NCI-H345 treated with DMSO at 0.1 percent for 48 hours (cell line): ENCODE results near the gene ANXA2.

Experiments used
- DNase-seq: peaks from one replicate; lab custom pipeline; 2025; ENCODE audit not compliant: unreplicated experiment; lab: John Stamatoyannopoulos, UW

Gene ANXA2

DNA sequence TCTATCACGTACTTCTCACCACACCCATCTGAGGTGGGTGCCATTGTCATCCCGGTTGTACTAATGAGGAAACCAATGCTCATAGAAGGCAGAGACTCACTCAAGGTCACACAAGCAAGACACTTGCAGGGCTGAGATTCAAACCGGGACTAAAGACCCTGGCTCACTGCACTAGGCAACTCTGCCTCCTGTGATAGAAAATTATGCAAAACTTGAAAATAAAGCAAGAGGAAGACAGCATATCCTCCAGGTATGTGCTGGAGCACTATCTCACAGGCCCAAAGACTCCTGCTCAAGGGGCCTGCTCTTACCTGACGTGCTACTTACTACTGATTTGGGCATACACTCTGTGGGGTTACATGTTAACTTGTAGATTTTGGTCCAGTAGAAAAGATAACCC, 25.6 kb downstream of the ANXA2 start:
- DNase-seq, result no peak

DNA sequence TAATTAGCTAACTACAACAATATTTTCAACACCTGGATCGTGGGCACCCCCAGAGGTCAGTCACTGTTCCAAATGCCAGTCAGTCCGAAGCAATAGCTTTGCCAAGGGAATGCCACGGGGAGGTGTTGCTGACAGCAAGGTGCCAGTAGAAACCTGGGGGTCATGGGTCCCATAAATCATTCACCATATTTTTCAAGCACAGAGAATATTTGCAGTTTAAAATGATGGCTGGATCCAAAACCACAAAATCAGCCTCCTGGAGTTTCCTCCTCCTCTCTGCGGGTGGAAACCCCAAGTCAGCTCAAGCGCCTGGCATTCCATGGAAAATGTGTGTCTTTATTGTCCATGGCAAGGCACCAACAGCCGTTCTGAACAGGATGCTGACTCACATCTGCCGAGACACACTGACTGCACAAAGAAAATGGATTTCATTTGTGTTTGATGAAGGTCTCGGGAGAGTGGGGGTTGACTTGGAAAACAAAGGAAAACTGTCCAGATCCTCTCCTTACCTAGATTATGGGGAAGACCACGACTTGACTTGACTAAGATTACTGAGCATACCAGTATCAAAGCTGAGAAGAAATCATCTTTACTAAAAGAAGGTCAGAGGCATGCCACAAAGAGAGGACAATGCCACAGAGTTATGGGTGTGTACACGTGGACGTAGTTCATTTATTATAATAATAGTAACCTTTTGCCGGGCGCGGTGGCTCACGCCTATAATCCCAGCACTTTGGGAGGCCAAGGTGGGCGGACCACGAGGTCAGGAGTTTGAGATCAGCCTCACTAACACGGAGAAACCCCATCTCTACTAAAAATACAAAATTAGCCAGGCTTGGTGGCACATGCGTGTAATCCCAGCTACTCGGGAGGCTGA, 26.4 kb downstream of the ANXA2 start:
- no peak for DNase-seq

DNA sequence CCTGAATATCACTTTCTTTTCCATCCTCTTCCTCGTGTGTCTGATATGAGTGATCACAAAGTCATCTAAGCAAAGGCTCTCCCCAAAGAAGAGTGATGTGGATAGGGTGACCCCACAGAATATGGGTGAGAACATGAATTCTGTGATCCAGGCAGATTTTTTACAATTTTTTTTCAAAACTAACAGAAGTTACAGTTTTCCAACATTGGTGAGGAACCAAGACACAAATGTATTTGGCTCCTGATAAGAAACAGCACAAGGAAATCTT, 27.0 kb downstream of the ANXA2 start:
- no peak for DNase-seq

DNA sequence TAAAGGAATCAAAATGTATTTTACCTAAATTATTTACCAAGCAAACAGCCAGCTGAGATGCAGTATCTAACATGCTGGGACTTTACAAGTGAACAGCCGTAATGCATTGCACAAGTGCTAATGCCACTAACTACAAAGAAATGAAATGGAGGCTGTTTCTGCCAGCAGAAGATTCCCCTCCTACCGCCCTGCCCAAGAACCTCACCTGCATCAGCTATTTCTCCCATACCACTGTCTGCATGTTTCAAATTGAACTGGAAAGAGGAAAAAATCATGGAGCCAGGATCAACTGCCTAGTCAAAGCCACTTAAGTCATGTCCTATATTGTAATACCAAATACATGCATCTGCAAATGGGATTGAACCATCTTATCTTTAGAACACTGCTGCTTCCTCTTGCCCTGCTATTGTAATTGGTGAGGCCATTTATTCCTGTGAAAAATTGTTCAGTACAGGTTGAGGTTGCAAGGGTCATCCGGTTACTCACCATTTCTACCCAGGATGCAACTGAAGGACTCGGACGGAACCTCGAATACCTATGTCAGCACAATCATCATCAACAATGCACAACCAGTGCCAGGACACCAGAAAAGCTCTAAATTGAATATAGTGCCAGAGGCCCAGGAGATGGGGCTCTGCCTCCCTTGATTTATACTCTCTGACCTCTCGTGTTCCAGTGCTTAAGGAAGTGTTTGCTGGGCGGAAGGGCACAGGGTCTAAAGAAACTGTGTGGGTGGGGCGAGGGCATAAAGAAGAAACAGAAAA, 27.5 kb downstream of the ANXA2 start:
- DNase-seq, result no peak

DNA sequence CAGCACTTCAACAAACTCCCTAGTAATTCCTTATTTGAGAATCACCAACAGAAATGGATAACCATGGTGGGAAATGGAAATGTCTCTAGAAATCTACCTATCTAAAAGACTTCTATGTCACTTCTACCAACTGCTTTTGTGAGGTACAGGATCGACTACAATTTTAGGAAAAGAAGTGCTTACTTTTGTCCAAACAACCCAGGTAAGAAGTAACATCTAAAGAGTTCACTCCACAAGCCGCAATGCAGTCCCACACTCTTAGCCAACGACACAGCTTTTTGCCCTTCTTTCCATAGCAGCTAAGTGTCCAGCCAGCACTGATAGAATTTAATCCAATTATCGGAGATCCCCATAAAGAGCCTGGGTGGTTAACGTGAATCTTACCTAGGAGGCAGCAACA, 28.1 kb downstream of the ANXA2 start:
- no peak for DNase-seq

DNA sequence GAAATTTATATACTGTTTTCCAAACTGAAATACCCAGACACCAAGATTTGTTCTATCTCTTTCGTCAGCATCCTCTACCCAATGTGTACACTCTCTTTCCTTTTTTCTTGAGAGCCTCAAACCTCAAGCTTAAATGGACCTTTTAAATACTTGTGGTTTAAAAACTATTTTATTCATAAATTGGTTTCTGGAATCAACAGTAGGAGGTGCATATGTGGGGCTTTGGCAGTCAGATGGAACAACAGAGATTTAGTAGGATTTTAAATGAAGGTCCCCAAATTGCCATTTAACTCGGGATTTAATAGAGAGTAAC, 33.2 kb downstream of the ANXA2 start:
- DNase-seq, result no peak

DNA sequence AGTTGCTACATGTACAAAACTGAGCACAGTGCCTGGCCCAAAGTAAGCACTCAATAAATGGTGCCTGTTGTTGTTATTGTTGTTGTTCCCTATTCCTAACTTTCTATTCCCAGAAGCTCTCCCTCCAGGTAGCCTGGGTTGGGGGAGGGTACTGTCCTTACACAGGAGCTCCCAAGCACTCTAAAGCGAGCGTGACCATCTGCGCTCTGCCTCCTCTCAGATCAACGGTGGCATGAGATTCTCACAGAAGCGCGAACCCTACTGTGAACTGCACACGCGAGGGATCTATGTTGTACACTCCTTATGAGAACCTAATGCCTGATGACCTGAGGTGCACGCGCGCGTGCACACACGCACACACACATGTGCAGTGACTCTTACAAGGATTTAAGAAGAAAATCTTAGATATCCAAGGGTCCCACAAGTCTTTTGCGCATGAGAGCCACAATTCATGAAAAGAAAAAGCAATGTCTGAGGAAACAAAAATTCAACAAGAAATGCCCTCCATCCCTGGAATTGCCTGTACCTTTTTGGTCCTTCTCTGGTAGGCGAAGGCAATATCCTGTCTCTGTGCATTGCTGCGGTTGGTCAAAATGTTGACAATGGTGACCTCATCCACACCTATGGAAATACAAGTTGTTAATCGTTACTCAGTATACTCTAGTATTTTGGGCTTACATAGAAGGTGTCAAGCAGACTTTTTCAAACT, 33.7 kb downstream of the ANXA2 start:
- no peak for DNase-seq

DNA sequence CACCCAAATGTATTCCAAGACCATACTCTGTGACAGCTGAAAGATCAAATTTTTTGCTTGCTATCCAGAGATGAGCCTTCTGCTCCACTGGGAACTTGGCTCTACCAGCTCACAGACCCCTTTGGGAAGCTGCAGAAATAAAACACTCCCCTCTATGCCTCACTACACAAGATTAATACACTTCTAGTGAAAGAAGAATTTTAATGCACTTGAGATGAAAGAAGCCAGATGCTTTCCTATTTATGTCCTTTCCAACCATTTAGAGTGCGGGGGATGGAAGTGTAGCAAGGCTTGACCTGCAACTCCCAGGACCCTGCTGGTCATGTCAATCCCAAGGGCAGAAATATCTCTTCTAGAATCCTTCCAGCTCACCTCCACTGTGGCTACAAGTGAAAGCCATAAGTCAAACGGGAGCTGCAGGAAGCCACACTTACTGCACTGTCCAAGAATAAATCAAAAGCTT, 34.7 kb downstream of the ANXA2 start:
- no peak for DNase-seq

DNA sequence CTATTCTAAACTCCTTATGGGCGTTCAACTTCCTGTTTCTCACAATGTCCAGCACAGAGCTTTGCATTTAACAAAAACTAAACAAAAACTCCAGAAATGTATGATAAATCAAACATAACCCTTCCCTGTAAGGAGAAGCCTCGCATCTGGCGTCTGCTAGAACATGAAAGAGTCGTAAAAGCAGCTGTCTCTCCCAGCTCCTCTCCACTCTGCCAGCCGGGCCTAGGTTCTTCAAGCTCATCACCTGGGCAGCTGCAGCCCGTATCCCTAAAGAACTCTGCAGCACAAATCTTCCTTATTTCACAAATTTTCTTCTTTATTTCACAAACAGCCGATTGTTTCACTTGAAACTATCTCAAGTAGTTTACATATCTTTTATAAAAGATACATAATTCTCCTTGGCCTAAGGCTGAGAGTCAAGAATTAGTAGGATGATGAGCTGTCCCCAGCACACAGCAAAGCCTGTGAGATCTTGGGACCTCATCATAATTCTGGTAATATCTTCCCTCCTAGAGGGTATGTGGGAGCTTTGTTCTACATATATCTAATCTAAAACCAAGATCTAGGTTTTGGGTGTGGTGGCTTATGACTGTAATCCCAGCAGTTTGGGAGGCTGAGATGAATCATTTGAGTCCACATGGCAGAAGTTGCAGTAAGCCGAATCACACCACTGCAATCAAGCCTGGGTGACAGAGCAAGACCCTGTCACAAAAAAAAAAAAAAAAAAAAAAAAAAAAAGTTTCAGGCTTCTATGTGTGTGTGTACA, 35.3 kb downstream of the ANXA2 start:
- DNase-seq, result no peak

DNA sequence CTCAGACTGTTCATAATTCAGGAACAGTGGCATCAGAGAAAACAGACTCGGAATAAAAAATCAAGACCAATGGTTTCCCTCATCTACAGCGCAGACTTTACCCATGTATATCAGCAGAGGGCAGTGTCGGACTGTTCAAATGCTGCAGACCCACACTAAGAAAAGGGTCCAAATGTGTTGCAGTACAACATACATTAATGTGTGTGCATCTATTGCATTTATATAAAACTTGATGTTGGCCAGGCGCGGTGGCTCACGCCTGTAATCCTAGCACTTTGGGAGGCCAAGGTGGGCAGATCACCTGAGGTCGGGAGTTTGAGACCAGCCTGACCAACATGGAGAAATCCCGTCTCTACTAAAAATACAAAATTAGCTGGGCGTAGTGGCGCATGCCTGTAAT, 38.0 kb downstream of the ANXA2 start:
- DNase-seq, result peak; percentile 52

DNA sequence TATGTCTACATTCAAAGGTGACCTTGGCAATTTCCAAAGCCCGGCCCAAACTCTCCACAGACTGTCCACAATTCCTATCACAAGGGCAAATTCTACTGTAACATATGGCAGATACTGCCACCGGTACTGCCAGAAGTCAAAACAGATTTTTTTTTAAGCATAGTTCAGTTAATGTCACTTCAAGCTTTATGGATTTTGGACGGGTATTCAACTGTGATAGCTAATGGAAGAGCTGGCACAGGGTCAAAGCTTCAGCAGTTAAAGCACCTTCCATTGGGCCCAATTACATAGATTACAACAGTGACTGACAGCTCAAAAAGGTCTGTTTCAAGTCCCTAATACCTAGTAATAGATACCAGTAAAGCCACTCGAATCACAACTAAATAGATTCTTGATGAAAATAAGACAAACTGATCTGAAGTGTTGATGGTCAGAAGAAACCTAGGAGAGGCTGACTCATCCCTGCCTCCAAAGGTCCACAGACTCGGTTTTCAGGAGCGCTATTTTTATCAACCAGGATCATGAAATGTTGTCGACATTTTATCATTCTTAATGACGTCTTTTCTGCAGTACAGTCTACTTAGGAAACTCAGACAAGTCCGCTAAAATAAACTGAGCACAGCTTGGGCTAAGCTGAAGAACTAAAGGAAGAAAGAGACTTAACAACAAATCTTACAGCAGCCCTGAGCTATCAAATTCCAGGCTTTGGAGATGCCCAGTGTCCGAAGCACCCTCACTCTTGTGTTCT, 38.7 kb downstream of the ANXA2 start:
- DNase-seq, result peak; percentile 37

DNA sequence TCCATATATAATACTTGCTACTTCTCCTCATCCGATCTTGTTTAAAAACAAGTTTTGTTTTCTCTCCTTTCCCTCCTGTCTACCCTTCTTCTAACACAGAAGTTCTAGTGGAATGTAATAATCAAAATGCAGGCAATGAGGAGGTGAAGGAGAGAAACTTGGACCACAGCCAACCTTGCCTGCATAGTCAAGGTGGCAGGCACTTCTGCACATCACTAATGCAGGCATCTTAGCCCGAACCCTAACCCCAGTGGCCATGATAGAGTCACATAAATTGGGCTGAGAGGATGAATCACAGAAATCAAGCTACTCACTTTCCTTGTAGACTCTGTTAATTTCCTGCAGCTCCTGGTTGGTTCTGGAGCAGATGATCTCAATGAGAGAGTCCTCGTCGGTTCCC, 41.0 kb downstream of the ANXA2 start:
- no peak for DNase-seq

DNA sequence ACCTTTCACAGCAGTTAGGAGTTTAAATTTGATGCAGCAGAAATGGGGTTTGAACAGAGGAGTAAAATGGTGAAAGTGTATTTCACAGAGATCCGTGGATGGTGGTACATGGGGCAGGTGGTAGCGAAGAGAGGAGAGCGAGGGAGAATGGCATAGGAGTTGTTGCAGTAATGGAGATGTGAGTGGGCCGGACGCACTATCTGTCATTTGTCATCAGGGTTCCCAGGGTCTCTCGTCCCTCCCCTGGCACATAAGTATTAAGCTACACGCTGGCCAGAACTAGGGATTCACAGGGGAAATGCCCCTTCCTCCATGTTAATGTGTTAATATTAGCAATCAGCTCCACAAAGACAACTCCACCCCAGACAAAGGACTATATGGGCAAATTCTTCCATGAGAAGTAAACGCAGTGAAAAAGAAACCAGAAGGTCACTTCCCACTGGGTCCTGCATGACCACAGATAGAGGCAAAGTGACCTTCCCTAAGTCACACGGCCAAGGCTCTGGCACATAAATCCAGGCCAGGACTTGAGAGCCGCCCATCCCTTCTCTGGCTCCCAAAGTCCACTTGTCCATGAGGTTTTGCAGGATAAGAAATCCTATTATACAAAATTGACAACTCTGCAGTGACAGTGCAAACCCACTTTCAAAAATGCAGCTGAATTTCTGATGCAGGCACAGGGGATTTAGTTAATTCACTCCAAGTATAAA, 42.5 kb downstream of the ANXA2 start:
- DNase-seq, result no peak

DNA sequence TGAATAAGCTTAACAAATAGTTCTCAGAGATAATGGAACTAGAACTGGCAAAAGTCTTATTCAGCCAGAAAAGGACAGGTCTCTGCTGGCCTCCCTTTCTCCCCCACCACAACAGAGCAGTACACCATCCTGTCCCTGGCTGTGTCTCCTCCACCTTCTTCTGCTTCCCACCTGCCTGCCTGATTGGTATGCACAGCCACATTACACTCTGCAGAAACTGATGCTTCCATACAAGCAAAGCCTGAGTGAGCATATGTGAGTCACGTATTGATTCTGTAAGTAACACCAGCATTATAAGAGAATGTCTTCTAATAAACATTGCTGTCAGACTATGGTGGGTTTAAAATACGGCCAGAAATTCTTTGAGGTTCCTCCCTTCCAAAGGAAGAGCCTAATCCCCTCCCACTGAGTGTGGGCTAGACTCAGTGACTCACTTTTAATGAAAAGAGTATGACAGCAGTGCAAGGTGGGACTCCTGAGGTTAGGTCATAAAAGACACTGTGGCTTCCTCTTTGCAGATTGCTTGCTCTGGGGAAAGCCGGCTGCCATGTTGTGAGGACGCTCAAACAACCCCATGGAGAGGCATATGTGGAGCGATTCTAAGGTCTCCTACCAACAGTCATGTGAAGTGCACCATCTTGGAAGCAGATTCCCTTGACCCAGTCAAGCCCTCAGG, 44.4 kb downstream of the ANXA2 start:
- DNase-seq, result no peak

DNA sequence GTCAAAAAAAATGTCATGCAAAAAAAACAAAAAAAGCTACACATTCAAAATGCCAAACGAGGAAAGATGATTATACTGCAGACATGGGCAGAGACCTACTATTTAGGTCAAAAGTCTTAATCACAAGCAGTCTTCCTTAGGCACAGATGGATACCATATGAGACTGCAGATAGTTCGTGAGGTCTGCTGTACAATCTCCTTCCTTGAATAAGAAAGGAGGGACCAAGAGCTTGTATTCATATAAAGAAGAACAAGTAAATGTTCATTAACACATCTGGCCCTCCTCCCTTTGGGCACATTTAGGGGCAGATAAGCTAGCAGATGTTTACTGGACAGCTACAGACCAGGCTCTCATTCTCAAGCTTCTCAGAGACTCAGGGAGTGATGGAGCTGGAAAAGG, 45.3 kb downstream of the ANXA2 start:
- DNase-seq, result no peak

DNA sequence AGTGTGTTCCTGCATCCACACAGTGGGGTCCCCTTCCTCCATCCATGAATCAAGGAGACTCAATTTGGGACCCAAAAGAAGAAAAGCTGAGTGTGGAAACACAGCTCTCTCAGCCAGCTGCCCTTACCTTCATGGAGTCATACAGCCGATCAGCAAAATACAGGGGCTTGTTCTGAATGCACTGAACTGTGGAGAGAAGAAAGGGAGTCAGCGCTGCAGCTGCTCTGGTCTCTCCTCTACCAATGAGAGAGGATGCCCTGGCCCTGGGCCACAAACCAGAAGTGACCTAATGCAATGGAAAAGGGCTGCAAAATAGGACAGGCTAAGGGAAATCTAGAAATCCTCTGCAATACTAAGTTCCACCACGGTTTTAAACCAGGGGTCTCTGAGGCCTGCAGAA, 46.7 kb downstream of the ANXA2 start:
- DNase-seq, result peak; percentile 64

DNA sequence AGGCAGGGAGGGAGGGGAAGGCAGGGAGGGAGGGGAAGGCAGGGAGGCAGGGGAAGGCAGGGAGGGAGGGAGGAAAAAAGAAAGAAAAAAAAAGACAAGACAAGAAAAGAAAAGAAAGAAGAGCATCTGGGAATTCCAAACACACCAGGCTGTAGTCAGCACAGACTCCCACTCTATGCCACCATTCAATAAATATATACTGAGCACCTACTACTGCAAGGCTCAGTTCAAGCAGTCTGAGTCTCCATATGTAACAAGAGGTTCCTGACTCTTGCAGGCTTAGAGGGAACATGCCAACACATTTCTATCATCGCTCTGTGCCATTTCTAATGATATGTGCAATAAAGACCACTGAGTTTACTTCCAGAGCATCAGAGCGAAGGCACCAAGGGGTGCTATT, 47.7 kb downstream of the ANXA2 start:
- no peak for DNase-seq

DNA sequence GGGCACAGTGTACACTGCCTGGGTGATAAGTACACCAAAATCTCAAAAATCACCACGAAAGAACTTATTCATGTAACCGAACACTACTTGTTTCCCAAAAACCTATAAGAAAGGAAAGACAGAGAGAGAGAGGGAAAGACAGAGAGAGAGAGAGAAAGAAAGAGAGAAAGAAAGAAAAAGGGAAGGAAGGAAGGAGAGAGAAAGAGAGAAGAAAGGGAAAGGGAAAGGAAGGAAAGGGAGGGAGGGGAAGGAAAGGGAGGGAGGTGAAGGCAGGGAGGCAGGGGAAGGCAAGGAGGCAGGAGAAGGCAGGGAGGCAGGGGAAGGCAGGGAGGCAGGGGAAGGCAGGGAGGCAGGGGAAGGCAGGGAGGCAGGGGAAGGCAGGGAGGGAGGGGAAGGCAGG, 48.2 kb downstream of the ANXA2 start:
- DNase-seq, result no peak

DNA sequence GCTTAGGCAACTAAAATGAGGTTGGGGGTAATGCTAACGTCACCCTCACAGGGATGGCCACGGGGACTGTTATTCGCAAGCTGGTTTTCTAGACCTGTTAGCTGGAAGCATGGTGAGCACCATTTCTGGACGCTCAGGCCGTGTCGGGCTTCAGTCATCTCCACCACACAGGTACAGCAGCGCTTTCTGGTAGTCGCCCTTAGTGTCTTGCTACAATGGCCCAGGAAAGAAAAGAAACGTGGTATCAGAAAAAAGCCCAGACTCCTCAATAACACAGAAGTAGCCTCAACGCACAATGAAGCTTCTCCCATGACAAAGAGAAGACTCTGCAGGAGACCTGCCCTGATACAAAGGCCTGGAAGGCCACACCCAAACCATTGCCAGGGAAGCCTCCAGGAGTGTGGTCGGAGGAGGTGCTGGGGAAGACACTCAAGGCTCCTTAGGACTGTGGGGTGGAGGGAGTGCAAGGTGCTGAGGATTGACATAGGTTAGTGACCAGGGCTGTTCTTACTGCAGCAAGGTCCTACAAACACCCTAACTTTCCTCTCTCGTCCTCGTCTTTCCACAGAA, 50.2 kb downstream of the ANXA2 start:
- DNase-seq, result no peak
